Mucosa of stomach (tissue), 1 donor: ENCODE measurements around the gene DDX31.

Experiments
- H3K27me3 ChIP-seq: one replicate; pipeline ENCODE4 v1.7.0; 2013; ENCODE audit warnings: mild to moderate bottlenecking, low read length; ENCODE audit not compliant: control insufficient read depth, insufficient read depth
- H3K36me3 ChIP-seq: one replicate; pipeline ENCODE4 v1.7.0; 2013; ENCODE audit warnings: low read length; ENCODE audit not compliant: control insufficient read depth, insufficient read depth
- H3K4me1 ChIP-seq: one replicate; pipeline ENCODE4 v1.7.0; 2013; ENCODE audit warnings: mild to moderate bottlenecking, low read length; ENCODE audit not compliant: control insufficient read depth, insufficient read depth
- H3K4me3 ChIP-seq: one replicate; pipeline ENCODE4 v1.7.0; 2013; ENCODE audit warnings: low read length
- H3K9ac ChIP-seq: one replicate; pipeline ENCODE4 v1.7.0; 2013; ENCODE audit warnings: mild to moderate bottlenecking, low read length, moderate library complexity
- H3K9me3 ChIP-seq: one replicate; pipeline ENCODE4 v1.7.0; 2013; ENCODE audit warnings: mild to moderate bottlenecking, low read length, moderate library complexity; ENCODE audit not compliant: control insufficient read depth
- donor health status: Pancreatic carcinoma.

The DDX31 gene

GRCh38 chr9:132560616-132561202 is 109.1 kb downstream of the DDX31 start:
- no peak overlapping the region for H3K4me3 ChIP-seq
- peaks cover 11% of the 10 kb centered on the region for H3K27me3 ChIP-seq
- no peaks in the 10 kb centered on the region for H3K4me1 ChIP-seq
- no peaks in the 10 kb centered on the region for H3K9me3 ChIP-seq
- no peaks in the 10 kb centered on the region for H3K36me3 ChIP-seq
- no peak overlapping the region for H3K9ac ChIP-seq

- Histone ChIP-seq H3K27me3 (peaks cover 11% of the 10 kb centered on the region), H3K4me1 (no peaks in the 10 kb centered on the region)
Observed at GRCh38 chr9:132559711-132560110, 110.1 kb downstream of the DDX31 start.

GRCh38 chr9:132557159-132557558 is 112.6 kb downstream of the DDX31 start:
- Histone ChIP-seq H3K36me3 (no peaks in the 10 kb centered on the region), H3K9me3 (no peaks in the 10 kb centered on the region), H3K4me1 (no peaks in the 10 kb centered on the region), H3K27me3 (peaks cover 11% of the 10 kb centered on the region), H3K9ac (no peak overlapping the region), H3K4me3 (no peak overlapping the region)

More at GRCh38 chr9:132559711-132560110, 110.1 kb downstream of the DDX31 start:
- H3K9ac ChIP-seq: no peak overlapping the region
- no peak overlapping the region for H3K4me3 ChIP-seq
- no peaks in the 10 kb centered on the region for H3K9me3 ChIP-seq
- H3K36me3 ChIP-seq: no peaks in the 10 kb centered on the region

GRCh38 chr9:132556714-132557113 is 113.1 kb downstream of the DDX31 start:
- Histone ChIP-seq H3K9me3 (no peaks in the 10 kb centered on the region), H3K9ac (no peak overlapping the region), H3K27me3 (peaks cover 11% of the 10 kb centered on the region), H3K36me3 (no peaks in the 10 kb centered on the region), H3K4me1 (no peaks in the 10 kb centered on the region), H3K4me3 (no peak overlapping the region)

GRCh38 chr9:132556235-132556634 is 113.5 kb downstream of the DDX31 start:
- Histone ChIP-seq H3K27me3 (peaks cover 11% of the 10 kb centered on the region), H3K4me1 (no peaks in the 10 kb centered on the region), H3K9me3 (no peaks in the 10 kb centered on the region), H3K36me3 (no peaks in the 10 kb centered on the region), H3K4me3 (no peak overlapping the region), H3K9ac (no peak overlapping the region)

- Histone ChIP-seq H3K4me1 (no peaks in the 10 kb centered on the region), H3K36me3 (no peaks in the 10 kb centered on the region), H3K27me3 (peaks cover 6% of the 10 kb centered on the region), H3K4me3 (no peak overlapping the region), H3K9ac (no peak overlapping the region), H3K9me3 (no peaks in the 10 kb centered on the region)
Observed at GRCh38 chr9:132555528-132555927, 114.3 kb downstream of the DDX31 start.

- Histone ChIP-seq H3K36me3 (no peaks in the 10 kb centered on the region), H3K9me3 (no peaks in the 10 kb centered on the region), H3K9ac (no peak overlapping the region), H3K4me1 (no peaks in the 10 kb centered on the region), H3K27me3 (peaks cover 5% of the 10 kb centered on the region), H3K4me3 (no peak overlapping the region)
Observed at GRCh38 chr9:132554755-132555154, 115.0 kb downstream of the DDX31 start.

GRCh38 chr9:132552041-132552440 is 117.7 kb downstream of the DDX31 start:
- Histone ChIP-seq H3K27me3 (peaks cover 5% of the 10 kb centered on the region), H3K36me3 (no peaks in the 10 kb centered on the region), H3K4me1 (no peaks in the 10 kb centered on the region), H3K4me3 (no peak overlapping the region), H3K9ac (no peak overlapping the region), H3K9me3 (no peaks in the 10 kb centered on the region)

- Histone ChIP-seq H3K36me3 (no peaks in the 10 kb centered on the region), H3K9me3 (no peaks in the 10 kb centered on the region), H3K27me3 (peaks cover 5% of the 10 kb centered on the region), H3K4me1 (no peaks in the 10 kb centered on the region), H3K4me3 (no peak overlapping the region), H3K9ac (no peak overlapping the region)
Observed at GRCh38 chr9:132551556-132551955, 118.2 kb downstream of the DDX31 start.

GRCh38 chr9:132548751-132549640 is 120.8 kb downstream of the DDX31 start:
- Histone ChIP-seq H3K9me3 (no peaks in the 10 kb centered on the region), H3K4me1 (no peaks in the 10 kb centered on the region), H3K36me3 (no peaks in the 10 kb centered on the region), H3K27me3 (peaks cover 11% of the 10 kb centered on the region), H3K9ac (no peak overlapping the region), H3K4me3 (no peak overlapping the region)

- Histone ChIP-seq H3K27me3 (peaks cover 13% of the 10 kb centered on the region), H3K4me1 (no peaks in the 10 kb centered on the region), H3K4me3 (no peak overlapping the region), H3K9ac (no peak overlapping the region), H3K36me3 (no peaks in the 10 kb centered on the region), H3K9me3 (no peaks in the 10 kb centered on the region)
Observed at GRCh38 chr9:132547976-132548730, 121.6 kb downstream of the DDX31 start.

- peaks cover 15% of the 10 kb centered on the region for H3K27me3 ChIP-seq
- H3K4me1 ChIP-seq: no peaks in the 10 kb centered on the region
- no peaks in the 10 kb centered on the region for H3K9me3 ChIP-seq
- no peak overlapping the region for H3K4me3 ChIP-seq
- no peak overlapping the region for H3K9ac ChIP-seq
- no peaks in the 10 kb centered on the region for H3K36me3 ChIP-seq
Observed at GRCh38 chr9:132547436-132547835, 122.3 kb downstream of the DDX31 start.
